NT2/D1 (cell line): Measurements from ENCODE around the gene CDYL.

Experiments used
- SUZ12 ChIP-seq: IDR thresholded peaks from 2 replicates; pipeline ENCODE4 v1.6.1; 2011; ENCODE audit not compliant: insufficient read length, insufficient read depth; ENCODE audit errors: extremely low read depth
- YY1 ChIP-seq: IDR thresholded peaks from 2 replicates; pipeline ENCODE4 v1.6.1; 2011; ENCODE audit not compliant: insufficient read length, insufficient read depth
- ZNF274 ChIP-seq: IDR thresholded peaks from 2 replicates; pipeline ENCODE4 v1.6.1; 2011; ENCODE audit warnings: mild to moderate bottlenecking, low read depth, low read length

DNA sequence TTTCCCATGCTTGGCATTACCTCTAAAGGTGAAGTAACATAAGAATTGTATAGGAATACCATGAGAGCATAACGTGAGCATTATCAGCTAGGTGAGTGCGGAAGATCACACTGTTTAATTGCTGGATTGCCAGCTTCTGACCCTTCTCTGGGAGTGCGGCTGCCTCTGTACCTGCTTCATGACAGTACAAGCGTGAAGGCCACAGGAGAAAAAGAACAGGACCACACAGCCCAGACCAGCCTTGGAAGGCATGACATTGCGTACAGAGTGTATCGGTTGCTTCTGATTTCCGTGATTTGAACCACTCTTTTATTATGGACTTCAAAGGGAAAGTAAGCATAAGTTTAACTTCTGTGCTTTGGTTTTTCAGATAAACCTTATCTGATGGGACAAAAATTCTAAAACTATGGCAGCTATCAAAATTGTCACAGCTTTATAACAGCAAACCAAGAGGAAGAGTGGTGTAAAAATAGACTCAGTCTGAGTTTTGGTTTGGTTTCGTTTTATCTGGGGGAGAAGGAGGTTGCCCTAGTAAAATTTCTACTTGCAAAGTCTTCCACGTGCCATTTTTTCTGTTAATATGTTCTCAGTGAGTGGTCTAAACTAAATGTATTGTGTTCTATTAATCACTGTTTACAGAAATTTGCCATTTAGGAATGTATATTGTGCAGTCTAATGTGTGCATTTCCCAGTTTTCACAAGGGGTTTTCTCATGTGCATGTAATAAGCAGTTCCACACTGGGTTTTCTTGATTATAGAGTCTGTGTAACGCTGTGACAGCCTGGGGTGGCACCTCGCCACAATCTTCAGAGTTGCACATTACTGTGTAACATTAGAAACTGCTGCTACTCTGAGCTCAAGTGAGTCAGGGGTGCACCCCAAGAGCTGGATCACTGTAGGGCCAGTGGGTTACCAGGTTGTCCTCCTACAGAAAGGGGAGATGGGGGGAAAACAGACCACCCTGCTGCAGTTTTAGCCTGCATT is 130.4 kb downstream of the CDYL start:
- TF ChIP-seq YY1 (no peak), SUZ12 (no peak), ZNF274 (no peak)
